GM18868 (cell line): Measurements from ENCODE around the gene ATP9A.
"Not testable (repeated sequence)": the region's sequence is repeated elsewhere in the genome, so short reads cannot be mapped to it uniquely, and the experiment has no call there.

Source experiments
- ATAC-seq: cut with Tn5 transposase; IDR thresholded peaks from one replicate; pipeline ENCODE4 v1.9.1; 2021; ENCODE audit warnings: mild to moderate bottlenecking, moderate library complexity; ENCODE audit not compliant: unreplicated experiment

ATP9A gene

GRCh38 chr20:51767867-51768758 is at the start of gene ATP9A:
Gene ATP9A, minus strand, starts transcription at chr20:51768390. Its CDS starts 21 bp downstream, at chr20:51768369.
- no peak for ATAC-seq

- not testable (repeated sequence) for ATAC-seq
These were observed 48.7 kb upstream of the ATP9A start for GRCh38 chr20:51816856-51817255.

- ATAC-seq, result no peak
These were observed 47.3 kb upstream of the ATP9A start for GRCh38 chr20:51815383-51816076.

GRCh38 chr20:51812861-51813260 is 44.7 kb upstream of the ATP9A start:
- no peak for ATAC-seq

- no peak for ATAC-seq
These were observed 43.4 kb upstream of the ATP9A start for GRCh38 chr20:51811514-51812128.

- no peak for ATAC-seq
These were observed 42.8 kb upstream of the ATP9A start for GRCh38 chr20:51811042-51811355.

GRCh38 chr20:51810155-51811041 is 42.2 kb upstream of the ATP9A start:
- no peak for ATAC-seq

- no peak for ATAC-seq
These were observed 39.6 kb upstream of the ATP9A start for GRCh38 chr20:51807720-51808250.

GRCh38 chr20:51804754-51805153 is 36.6 kb upstream of the ATP9A start:
- no peak for ATAC-seq

GRCh38 chr20:51803148-51803854 is 35.1 kb upstream of the ATP9A start:
- no peak for ATAC-seq

GRCh38 chr20:51802170-51802751 is 34.1 kb upstream of the ATP9A start, which contains the start of gene SALL4:
Gene SALL4, minus strand, starts transcription at chr20:51802521. Its CDS starts 113 bp downstream, at chr20:51802408.
- no peak for ATAC-seq

GRCh38 chr20:51801823-51802123 is 33.6 kb upstream of the ATP9A start:
- ATAC-seq, result no peak

GRCh38 chr20:51801122-51801822 is 33.1 kb upstream of the ATP9A start:
- ATAC-seq, result no peak

- no peak for ATAC-seq
These were observed 32.6 kb upstream of the ATP9A start for GRCh38 chr20:51800872-51801121.

- ATAC-seq, result no peak
These were observed 32.1 kb upstream of the ATP9A start for GRCh38 chr20:51800060-51800871.

GRCh38 chr20:51799401-51799860 is 31.2 kb upstream of the ATP9A start:
- ATAC-seq, result no peak

- no peak for ATAC-seq
These were observed 29.3 kb upstream of the ATP9A start for GRCh38 chr20:51797357-51798025.

GRCh38 chr20:51796340-51796739 is 28.1 kb upstream of the ATP9A start:
- ATAC-seq, result no peak
